H1 (cell line): ENCODE data around the gene FAT3. TPM values are rescaled to one million over a fixed set of nuclear protein-coding genes. Genes with fewer than 3 reads are reported as not detected.

Experiments used
- CTCF ChIA-PET: fragments of 300-600 bp; sonication (Branson Sonifier 250); formaldehyde crosslinking; loops from one replicate; lab custom pipeline; 2021; ENCODE audit not compliant: partially characterized antibody; lab: Charles Lee
- POLR2A ChIA-PET: fragments of 300-600 bp; sonication (Branson Sonifier 250); formaldehyde crosslinking; loops from one replicate; lab custom pipeline; 2021; ENCODE audit warnings: inconsistent platforms; ENCODE audit not compliant: partially characterized antibody; lab: Charles Lee
- DNase-seq, 2 experiments: peaks; one replicate each; pipeline versions ENCODE4 v3.0.0 to v3.0.0-alpha.2; 2010 to 2022; ENCODE audit warnings: low spot score in 2 of 2, low read depth in 1 of 2, mixed read lengths in 1 of 2
- FAIRE-seq: peaks from 2 replicates; lab custom pipeline; 2011; peaks lifted over from hg19 to GRCh38; lab: Jason Lieb, UNC
- H2AFZ ChIP-seq: 2 replicates; pipeline ENCODE4 v1.8.1; 2012; ENCODE audit warnings: low read length, inconsistent platforms
- H2AK5ac ChIP-seq: 2 replicates; pipeline ENCODE4 v1.6.1; 2013; ENCODE audit warnings: low read depth, low read length
- H2BK120ac ChIP-seq: replicated peaks from 2 replicates; pipeline ENCODE3; 2013; ENCODE audit warnings: low read depth, low read length, inconsistent platforms
- H2BK12ac ChIP-seq: 2 replicates; pipeline ENCODE4 v1.6.1; 2013; ENCODE audit warnings: low read depth, low read length
- H2BK15ac ChIP-seq: 2 replicates; pipeline ENCODE4 v1.6.1; 2013; ENCODE audit warnings: low read length
- H2BK20ac ChIP-seq: 2 replicates; pipeline ENCODE4 v1.6.1; 2013; ENCODE audit warnings: low read length
- H2BK5ac ChIP-seq: 2 replicates; pipeline ENCODE4 v1.6.1; 2013; ENCODE audit warnings: low read depth, low read length
- H3K14ac ChIP-seq: 2 replicates; pipeline ENCODE4 v1.6.1; 2013; ENCODE audit warnings: inconsistent platforms; ENCODE audit not compliant: insufficient read length
- H3K18ac ChIP-seq: 2 replicates; pipeline ENCODE4 v1.6.1; 2013; ENCODE audit warnings: low read length; ENCODE audit errors: extremely low read depth
- H3K23ac ChIP-seq: 2 replicates; pipeline ENCODE4 v1.6.1; 2013; ENCODE audit warnings: inconsistent platforms; ENCODE audit not compliant: insufficient read length
- H3K23me2 ChIP-seq: 2 replicates; pipeline ENCODE4 v1.6.1; 2013; ENCODE audit warnings: low read depth, low read length
- H3K27ac ChIP-seq: 2 replicates; pipeline ENCODE4 v1.6.1; 2011; ENCODE audit warnings: low read depth, low read length, inconsistent platforms
- H3K27me3 ChIP-seq, 4 experiments: replicated peaks in 1 of 4; 1 replicate in 1 of 4; 2 replicates in 3 of 4; pipeline versions ENCODE4 v1.6.1 to v1.8.1; 2011 to 2013; ENCODE audit warnings: low read length in 3 of 4, mild to moderate bottlenecking in 3 of 4, inconsistent platforms in 2 of 4, mixed read lengths in 2 of 4, moderate library complexity in 1 of 4; ENCODE audit not compliant: control insufficient read depth in 3 of 4, insufficient read depth in 3 of 4; ENCODE audit errors: extremely low read depth in 1 of 4
- H3K36me3 ChIP-seq, 4 experiments: 2 replicates each; pipeline versions ENCODE4 v1.6.1 to v1.8.1; 2011 to 2013; ENCODE audit warnings: mild to moderate bottlenecking in 4 of 4, low read length in 3 of 4, moderate library complexity in 2 of 4, control low read depth in 1 of 4, inconsistent platforms in 1 of 4; ENCODE audit not compliant: insufficient read depth in 4 of 4, control insufficient read depth in 2 of 4
- H3K4ac ChIP-seq: replicated peaks from 2 replicates; pipeline ENCODE3; 2013; ENCODE audit warnings: low read length, low read depth, mixed read lengths, inconsistent platforms; ENCODE audit not compliant: insufficient read length
- H3K4me1 ChIP-seq, 4 experiments: replicated peaks in 1 of 4; 1 replicate in 1 of 4; 2 replicates in 3 of 4; pipeline versions ENCODE4 v1.6.1 to v1.8.1; 2011 to 2013; ENCODE audit warnings: low read length in 3 of 4, inconsistent platforms in 2 of 4, mixed read lengths in 1 of 4; ENCODE audit not compliant: insufficient read depth in 4 of 4, control insufficient read depth in 3 of 4
- H3K4me2 ChIP-seq, 2 experiments: 2 replicates each; pipeline versions ENCODE4 v1.6.1 to v1.8.1; 2011 to 2013; ENCODE audit warnings: low read depth in 2 of 2, low read length in 2 of 2, control low read depth in 1 of 2, inconsistent platforms in 1 of 2, mild to moderate bottlenecking in 1 of 2; ENCODE audit not compliant: insufficient read depth in 1 of 2
- H3K4me3 ChIP-seq, 4 experiments: fragments of 200-600, 300-600 bp in 1 of 4; sonication (generic), shearing (Covaris generic), sonication (Bioruptor Twin) in 1 of 4; 2 replicates each; pipeline versions ENCODE4 v1.5.1 to v1.8.1; 2011 to 2016; ENCODE audit warnings: low read length in 4 of 4, low read depth in 3 of 4, control low read depth in 2 of 4, inconsistent platforms in 2 of 4, mild to moderate bottlenecking in 2 of 4, mixed read lengths in 1 of 4, moderate library complexity in 1 of 4; ENCODE audit not compliant: insufficient read depth in 2 of 4; ENCODE audit errors: extremely low read depth in 1 of 4
- H3K56ac ChIP-seq: replicated peaks from 2 replicates; pipeline ENCODE3; 2013; ENCODE audit warnings: low read depth, mild to moderate bottlenecking, mixed read lengths, low read length, inconsistent platforms; ENCODE audit not compliant: insufficient read length
- H3K79me1 ChIP-seq: 2 replicates; pipeline ENCODE4 v1.6.1; 2013; ENCODE audit warnings: low read depth, low read length, control low read depth
- H3K79me2 ChIP-seq, 2 experiments: 2 replicates each; pipeline versions ENCODE4 v1.6.1 to v1.8.1; 2012 to 2013; ENCODE audit warnings: low read length in 2 of 2, mild to moderate bottlenecking in 2 of 2, inconsistent platforms in 1 of 2; ENCODE audit not compliant: insufficient read depth in 2 of 2, control insufficient read depth in 1 of 2
- H3K9ac ChIP-seq, 4 experiments: replicated peaks in 1 of 4; 1 replicate in 1 of 4; 2 replicates in 3 of 4; pipeline versions ENCODE4 v1.6.1 to v1.8.1; 2011 to 2013; ENCODE audit warnings: low read depth in 3 of 4, low read length in 3 of 4, control low read depth in 2 of 4, mild to moderate bottlenecking in 2 of 4, moderate library complexity in 2 of 4, inconsistent platforms in 1 of 4; ENCODE audit errors: extremely low read depth in 1 of 4
- H3K9me3 ChIP-seq, 2 experiments: 2 replicates each; pipeline versions ENCODE4 v1.6.1 to v1.8.1; 2012 to 2013; ENCODE audit warnings: mild to moderate bottlenecking in 2 of 2, moderate library complexity in 2 of 2, control low read depth in 1 of 2, inconsistent platforms in 1 of 2, low read depth in 1 of 2, low read length in 1 of 2, mixed read lengths in 1 of 2; ENCODE audit not compliant: insufficient read depth in 2 of 2
- H4K20me1 ChIP-seq, 2 experiments: replicated peaks in 1 of 2; 2 replicates each; pipeline versions ENCODE3 to v1.8.1; 2011 to 2013; ENCODE audit warnings: inconsistent platforms in 2 of 2, low read length in 2 of 2, mild to moderate bottlenecking in 1 of 2; ENCODE audit not compliant: insufficient read depth in 2 of 2, control insufficient read depth in 1 of 2
- H4K5ac ChIP-seq: 2 replicates; pipeline ENCODE4 v1.6.1; 2013; ENCODE audit warnings: low read length, low read depth, mixed read lengths, inconsistent platforms; ENCODE audit not compliant: insufficient read length
- H4K8ac ChIP-seq: 2 replicates; pipeline ENCODE4 v1.8.0; 2013; ENCODE audit warnings: mild to moderate bottlenecking, moderate library complexity, low read length, inconsistent platforms; ENCODE audit not compliant: insufficient read depth; ENCODE audit errors: extremely low read depth
- H4K91ac ChIP-seq: replicated peaks from 2 replicates; pipeline ENCODE3; 2013; ENCODE audit warnings: low read length, mixed read lengths, inconsistent platforms; ENCODE audit not compliant: insufficient read length
- BRCA1 ChIP-seq: IDR thresholded peaks from 2 replicates; pipeline ENCODE4 v1.6.1; 2012; ENCODE audit warnings: low read depth, low read length, improper control_type of control experiment
- EGR1 ChIP-seq: IDR thresholded peaks from 2 replicates; pipeline ENCODE4 v1.6.1; 2011; ENCODE audit warnings: low read depth, low read length, borderline replicate concordance
- EP300 ChIP-seq, 2 experiments: IDR thresholded peaks; 1 replicate in 1 of 2; 2 replicates in 1 of 2; pipeline ENCODE4 v1.6.1; 2011 to 2012; ENCODE audit warnings: low read depth in 2 of 2, low read length in 2 of 2, mild to moderate bottlenecking in 2 of 2, borderline replicate concordance in 1 of 2, inconsistent platforms in 1 of 2, moderate library complexity in 1 of 2
- JUND ChIP-seq: IDR thresholded peaks from 2 replicates; pipeline ENCODE4 v1.6.1; 2011; ENCODE audit warnings: mild to moderate bottlenecking, improper control_type of control experiment, low read length
- NRF1 ChIP-seq: IDR thresholded peaks from 2 replicates; pipeline ENCODE4 v1.6.1; 2011; ENCODE audit warnings: mild to moderate bottlenecking, low read depth, low read length, improper control_type of control experiment
- POLR2A ChIP-seq, 2 experiments: IDR thresholded peaks; 1 replicate in 1 of 2; 2 replicates in 1 of 2; pipeline ENCODE4 v1.6.1; 2011; ENCODE audit warnings: low read depth in 2 of 2, low read length in 2 of 2, mild to moderate bottlenecking in 2 of 2; ENCODE audit errors: control extremely low read depth in 1 of 2
- RBBP5 ChIP-seq: IDR thresholded peaks from 2 replicates; pipeline ENCODE4 v1.7.1; 2012; ENCODE audit warnings: low read depth, mild to moderate bottlenecking, inconsistent platforms, low read length, moderate library complexity, borderline replicate concordance
- RFX5 ChIP-seq: IDR thresholded peaks from 2 replicates; pipeline ENCODE4 v1.6.1; 2011; ENCODE audit warnings: low read depth, low read length, improper control_type of control experiment, borderline replicate concordance
- RNF2 ChIP-seq: fragments of 200-900, 300-1000 bp; sonication (generic); IDR thresholded peaks from 2 replicates; pipeline ENCODE4 v1.7.1; 2016; ENCODE audit warnings: borderline replicate concordance, low read depth, mild to moderate bottlenecking, antibody characterized with exemption, low read length; ENCODE audit not compliant: poor library complexity, severe bottlenecking; ENCODE audit errors: missing control alignments
- SIN3A ChIP-seq, 2 experiments: IDR thresholded peaks in 1 of 2; conservative IDR thresholded peaks in 1 of 2; 2 replicates each; pipeline ENCODE4 v1.6.1; 2011 to 2012; ENCODE audit warnings: low read length in 2 of 2, improper control_type of control experiment in 1 of 2, low read depth in 1 of 2, mild to moderate bottlenecking in 1 of 2
- WGBS, 2 experiments: shearing (Covaris generic) in 1 of 2; methylation state at CpG; one replicate each; pipeline versions ENCODE4 v1.1.6 to v1.1.7; 2013 to 2015; ENCODE audit warnings: low lambda C conversion rate in 2 of 2, mixed read lengths in 2 of 2, inconsistent platforms in 1 of 2, low coverage in 1 of 2, missing lambda C conversion rate in 1 of 2; ENCODE audit not compliant: insufficient replicate concordance in 2 of 2, insufficient coverage in 1 of 2, insufficient read length in 1 of 2; ENCODE audit errors: extremely low coverage in 1 of 2, missing lambda C conversion rate in 1 of 2; 5-methylcytosine and 5-hydroxymethylcytosine counted together
- polyA plus RNA-seq, 7 experiments: library from polyadenylated mRNA; depleted of rRNA in 3 of 7; stranded (reverse) in 5 of 7; unstranded in 2 of 7; fragments of >200 nt in 5 of 7; fragments of 200-250 nt in 2 of 7; gene quantifications; 1 replicate in 5 of 7; 2 replicates in 1 of 7; 4 replicates in 1 of 7; pipeline versions ENCODE4 v1.2.1 to v1.2.3, GENCODE V29; 2011 to 2013; ENCODE audit warnings: missing spikeins in 2 of 7, mixed read lengths in 2 of 7
- total RNA-seq: library from RNA; stranded (reverse); fragmentation: NEBNext Ultra II Directional; extraction: Animal tissue kit (Norgen Biotek cat#: 25700); gene quantifications from 2 replicates; pipeline ENCODE4 v1.2.1, GENCODE V29; 2021

FAT3 gene
- total and polyA plus RNA-seq, 2 of the 8 experiments (the other 6 are each of a cell fraction or from before 2014, with no cell fraction given): 7.2 to 18.4 TPM

DNA sequence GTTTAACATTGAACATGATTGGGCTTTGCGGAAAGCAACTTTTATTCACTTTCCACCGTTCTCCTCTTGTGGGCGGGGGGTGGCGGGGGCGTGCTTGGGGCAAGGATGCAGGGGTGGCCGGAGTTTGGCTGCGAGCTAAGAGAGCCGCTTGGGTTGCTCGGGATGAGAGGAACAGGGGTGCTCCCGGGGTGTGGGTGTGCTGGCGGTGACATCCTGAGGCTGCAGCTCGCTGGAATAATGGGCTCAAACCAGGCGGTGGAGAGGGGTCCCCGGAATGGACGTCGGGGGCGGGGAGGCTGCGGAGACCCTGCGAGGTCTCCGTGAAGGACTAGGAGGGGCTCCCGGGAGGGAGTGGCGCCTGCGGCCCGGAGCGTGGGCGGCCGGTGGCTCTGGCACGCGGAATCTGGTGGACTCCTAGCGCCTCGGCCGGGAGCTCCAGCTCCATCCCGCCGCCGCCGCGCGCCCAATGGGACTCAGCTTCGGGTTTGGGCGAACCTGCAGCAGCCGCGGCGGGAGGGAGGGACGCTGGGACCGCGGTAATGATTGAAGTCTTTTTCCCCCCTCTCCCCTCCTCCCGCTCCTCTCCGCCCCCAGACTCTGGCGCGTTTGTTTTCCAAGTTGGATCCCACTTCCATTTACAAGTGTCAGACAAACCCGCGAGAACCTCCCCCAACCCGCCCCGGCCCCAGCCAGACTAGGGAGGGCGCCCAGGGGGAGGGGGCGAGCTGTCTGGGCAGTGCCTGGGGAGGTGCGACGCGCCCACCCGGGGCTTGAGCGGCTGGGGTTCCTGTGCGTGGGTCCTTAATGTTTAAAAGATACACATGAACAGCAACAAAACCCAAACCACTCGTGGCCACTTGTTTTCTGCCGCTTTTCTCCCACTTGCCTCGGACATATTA lies 2.0 kb downstream of the FAT3 start:
- Histone ChIP-seq H3K4ac (no peak overlapping the region), H3K4me2 (peak overlapping the region; percentile 89 to 99), H3K23me2 (peaks cover 29% of the 10 kb centered on the region), H2BK15ac (no peak overlapping the region), H3K18ac (peak overlapping the region; percentile 55), H3K79me1 (no peaks in the 10 kb centered on the region), H3K56ac (no peak overlapping the region), H3K4me1 (peaks cover 13 to 33% (median 20%) of the 10 kb centered on the region in 4 experiments), H3K27me3 (peaks cover 0 to 40% (median 25%) of the 10 kb centered on the region in 4 experiments; a peak in 5 of 7 replicates), H2AK5ac (no peak overlapping the region), H4K91ac (peak overlapping the region; percentile 47), H3K4me3 (peak overlapping the region; percentile 53 to 80 (median 76)), H3K9ac (peak overlapping the region in 1 of 4 experiments; percentile 33; a peak in 1 of 7 replicates), H3K79me2 (peaks cover 0 to 40% of the 10 kb centered on the region in 2 experiments; a peak in 2 of 4 replicates), H3K36me3 (no peaks in the 10 kb centered on the region), H4K8ac (no peak overlapping the region; the same call in 1 of the 2 replicates), H2BK12ac (peak overlapping the region; percentile 88; the same call in 1 of the 2 replicates), H2AFZ (peak overlapping the region; percentile 36), H3K23ac (no peak overlapping the region), H3K9me3 (no peaks in the 10 kb centered on the region), H4K5ac (no peak overlapping the region), H2BK5ac (no peak overlapping the region), H3K27ac (no peak overlapping the region), H4K20me1 (peaks cover 0 to 1% of the 10 kb centered on the region in 2 experiments), H2BK20ac (no peak overlapping the region), H2BK120ac (no peak overlapping the region), H3K14ac (no peak overlapping the region)
- ChIA-PET CTCF (interaction anchor here (0.7 to 1.5 kb wide), 16 partner anchors 10 to 660 kb away, joined by 3 to 6 read pairs (median 3); no protein-coding TSS in a partner anchor), POLR2A (interaction anchor here (0.7 to 1.4 kb wide), 5 partner anchors 11 to 82 kb away, joined by 3 to 5 read pairs (median 4); no protein-coding TSS in a partner anchor)
- DNase-seq (peak in 1 of 2 experiments; percentile 81), FAIRE-seq (no peak)
- 1% methylated on average over 30 of the region's 65 CpGs; no CpG with 5 or more reads in 1 of the 2 experiments for WGBS, 2 experiments
- TF ChIP-seq BRCA1: no peak
- no peak; the same call in 1 of the 2 replicates for TF ChIP-seq RBBP5
- no peak for TF ChIP-seq POLR2A (IDR thresholded peaks at IDR 0.05; ENCODE audit: control extremely low read depth in 1 of 2, low read depth in 2 of 2, low read length in 2 of 2)
- TF ChIP-seq RNF2: no peak
- 0 out of 3 replicates have a peak, but pooled peaks of 1 of the 2 experiments have one; percentile 27 for TF ChIP-seq EP300 (IDR thresholded peaks at IDR 0.05; ENCODE audit: borderline replicate concordance in 1 of 2, low read depth in 2 of 2, low read length in 2 of 2)
- no peak for TF ChIP-seq JUND
- no peak for TF ChIP-seq NRF1
- peak; percentile 47; the same call in 1 of the 2 replicates for TF ChIP-seq EGR1
- 0 out of 4 replicates have a peak, but pooled peaks have one; percentile 10 to 27 for TF ChIP-seq SIN3A (conservative IDR thresholded peaks at IDR 0.05 in 1 of 2, IDR thresholded peaks at IDR 0.05 in 1 of 2; ENCODE audit: low read depth in 1 of 2, low read length in 2 of 2)
- no peak for TF ChIP-seq RFX5
